Measurements from ENCODE around the gene PABPC3. TPM values are rescaled to one million over a fixed set of nuclear protein-coding genes. Genes with fewer than 3 reads are reported as not detected.
A peak's percentile ranks its signal among the peaks of the same experiment; 100 is the strongest.

PABPC3 gene
- total RNA-seq, 1 experiment from 2014 or later = 0.72 TPM

- BruUV-seq (replicated peaks) = no TSS peak
- Mint-ChIP-seq H3K27me3 (ENCODE audit: insufficient read depth, unreplicated experiment) (no peaks in the 10 kb centered on the region), H3K36me3 (ENCODE audit: insufficient read depth, unreplicated experiment) (no peaks in the 10 kb centered on the region), H3K4me3 (ENCODE audit: unreplicated experiment) (no peak overlapping the region), H3K4me1 (ENCODE audit: insufficient read depth, unreplicated experiment) (no peaks in the 10 kb centered on the region), H3K9me3 (ENCODE audit: unreplicated experiment) (no peaks in the 10 kb centered on the region), H3K27ac (ENCODE audit: low read depth, unreplicated experiment) (no peak overlapping the region)
- DNase-seq (ENCODE audit: unreplicated experiment) = no peak
- CTCF ChIA-PET = interaction anchor here (0.6 to 1.3 kb wide), 2 partner anchors 23 to 295 kb away, joined by 3 to 4 read pairs; no protein-coding TSS in a partner anchor
- intact Hi-C loops (cut with micrococcal nuclease) = no loop called here
- no peak for TF ChIP-seq CTCF (IDR thresholded peaks at IDR 0.05; ENCODE audit: unreplicated experiment)
- POLR2A ChIA-PET = no interaction called here
Observed at GRCh38 chr13:25109341-25109740, 13.4 kb downstream of the PABPC3 start.

- Mint-ChIP-seq H3K27me3 (ENCODE audit: insufficient read depth, unreplicated experiment) (no peaks in the 10 kb centered on the region), H3K4me3 (ENCODE audit: unreplicated experiment) (no peak overlapping the region), H3K27ac (ENCODE audit: low read depth, unreplicated experiment) (no peak overlapping the region), H3K36me3 (ENCODE audit: insufficient read depth, unreplicated experiment) (no peaks in the 10 kb centered on the region), H3K9me3 (ENCODE audit: unreplicated experiment) (no peaks in the 10 kb centered on the region), H3K4me1 (ENCODE audit: insufficient read depth, unreplicated experiment) (no peaks in the 10 kb centered on the region)
- intact Hi-C loops (cut with micrococcal nuclease) = no loop called here
- CTCF ChIA-PET = interaction anchor here (0.7 to 4.7 kb wide), 6 partner anchors 11 to 983 kb away, joined by 3 to 42 read pairs (median 4); no protein-coding TSS in a partner anchor
- POLR2A ChIA-PET = interaction anchor here (1.4 kb wide), 1 partner anchor 11 kb away, joined by 4 read pairs; no protein-coding TSS in a partner anchor
- BruUV-seq (replicated peaks) = no TSS peak
- TF ChIP-seq CTCF (IDR thresholded peaks at IDR 0.05; ENCODE audit: unreplicated experiment) = no peak
- no peak for DNase-seq (ENCODE audit: unreplicated experiment)
Observed at GRCh38 chr13:25110956-25111584, 15.1 kb downstream of the PABPC3 start.

- ChIA-PET POLR2A (interaction anchor here (1.4 kb wide), 1 partner anchor 11 kb away, joined by 4 read pairs; no protein-coding TSS in a partner anchor), CTCF (interaction anchor here (0.7 to 4.7 kb wide), 6 partner anchors 11 to 983 kb away, joined by 3 to 42 read pairs (median 4); no protein-coding TSS in a partner anchor)
- intact Hi-C loops (cut with micrococcal nuclease) = no loop called here
- BruUV-seq (replicated peaks) = no TSS peak
- Mint-ChIP-seq H3K27ac (ENCODE audit: low read depth, unreplicated experiment) (no peak overlapping the region), H3K9me3 (ENCODE audit: unreplicated experiment) (no peaks in the 10 kb centered on the region), H3K4me1 (ENCODE audit: insufficient read depth, unreplicated experiment) (peaks cover 4% of the 10 kb centered on the region), H3K4me3 (ENCODE audit: unreplicated experiment) (no peak overlapping the region), H3K36me3 (ENCODE audit: insufficient read depth, unreplicated experiment) (no peaks in the 10 kb centered on the region), H3K27me3 (ENCODE audit: insufficient read depth, unreplicated experiment) (no peaks in the 10 kb centered on the region)
- peak; percentile 27 for DNase-seq (ENCODE audit: unreplicated experiment)
- TF ChIP-seq CTCF (IDR thresholded peaks at IDR 0.05; ENCODE audit: unreplicated experiment) = no peak
Observed at GRCh38 chr13:25111585-25111956, 15.6 kb downstream of the PABPC3 start.

GRCh38 chr13:25112695-25113255 lies 16.8 kb downstream of the PABPC3 start:
- no peak for TF ChIP-seq CTCF (IDR thresholded peaks at IDR 0.05; ENCODE audit: unreplicated experiment)
- intact Hi-C loops (cut with micrococcal nuclease) = no loop called here
- ChIA-PET POLR2A (interaction anchor here (0.6 to 0.7 kb wide), 2 partner anchors 48 to 125 kb away, joined by 3 read pairs; no protein-coding TSS in a partner anchor), CTCF (interaction anchor here (0.6 to 4.7 kb wide), 18 partner anchors 8 to 458 kb away, joined by 3 to 44 read pairs (median 5); no protein-coding TSS in a partner anchor)
- H3K27ac Mint-ChIP-seq (ENCODE audit: low read depth, unreplicated experiment) = no peak overlapping the region
- H3K4me1 Mint-ChIP-seq (ENCODE audit: insufficient read depth, unreplicated experiment) = peaks cover 6% of the 10 kb centered on the region
- no peaks in the 10 kb centered on the region for H3K9me3 Mint-ChIP-seq (ENCODE audit: unreplicated experiment)
- H3K4me3 Mint-ChIP-seq (ENCODE audit: unreplicated experiment) = no peak overlapping the region
- H3K27me3 Mint-ChIP-seq (ENCODE audit: insufficient read depth, unreplicated experiment) = no peaks in the 10 kb centered on the region
- BruUV-seq (replicated peaks) = no TSS peak
- no peaks in the 10 kb centered on the region for H3K36me3 Mint-ChIP-seq (ENCODE audit: insufficient read depth, unreplicated experiment)
- DNase-seq (ENCODE audit: unreplicated experiment) = no peak
